Right ventricle myocardium superior (tissue), 1 donor: ENCODE data around the gene PDE7B. TPM values are rescaled to one million over a fixed set of nuclear protein-coding genes. Genes with fewer than 3 reads are reported as not detected.

Source experiments
- ATAC-seq: fragments of 200-7000 bp; cut with Tn5 transposase; one replicate; pipeline ENCODE4 v1.9.1; 2020; ENCODE audit warnings: mild to moderate bottlenecking; ENCODE audit not compliant: poor library complexity
- DNase-seq: peaks from one replicate; pipeline ENCODE4 v3.0.0-alpha.2; 2020
- intact Hi-C: fragments of 100-400 bp; cut with DNase I; formaldehyde crosslinking; loops from one replicate; pipeline ENCODE4 v1.11.2; 2022
- total RNA-seq: library from RNA; stranded (reverse); fragmentation: NEBNext Ultra II Directional; extraction: Animal tissue kit (Norgen Biotek cat#: 25700); gene quantifications from one replicate; pipeline ENCODE4 v1.2.1, GENCODE V29; 2021
- donor health status: DM: no; HTN: yes; CAD: no; lungs with severe emphysema.

PDE7B gene
- total RNA-seq, 1 donor from 2014 or later, result 18.6 TPM

GRCh38 chr6:135910790-135911618 lies 59.5 kb downstream of the PDE7B start:
- no peak for DNase-seq
- intact Hi-C loops, result no loop called here
- ATAC-seq, result no peak

DNA sequence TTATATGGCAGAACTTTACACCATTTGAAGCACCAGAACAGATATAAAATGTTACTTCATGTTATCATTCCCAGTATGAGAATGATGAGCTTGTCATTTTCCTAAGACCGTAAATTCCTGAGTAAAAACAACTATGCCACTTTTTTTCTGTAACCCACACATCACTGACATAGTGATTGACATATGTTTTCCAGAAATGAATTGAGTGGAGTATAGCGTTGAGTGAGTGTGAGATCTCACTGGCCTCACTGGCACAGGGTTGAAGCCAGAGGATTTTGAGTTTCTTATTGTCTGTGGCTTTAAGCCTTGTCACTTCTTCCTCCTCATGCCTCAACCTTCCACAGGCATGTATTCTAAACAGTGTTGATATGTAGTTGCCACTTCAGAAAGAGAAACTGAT lies 62.3 kb downstream of the PDE7B start:
- intact Hi-C loops, result no loop called here
- ATAC-seq, result no peak

DNA sequence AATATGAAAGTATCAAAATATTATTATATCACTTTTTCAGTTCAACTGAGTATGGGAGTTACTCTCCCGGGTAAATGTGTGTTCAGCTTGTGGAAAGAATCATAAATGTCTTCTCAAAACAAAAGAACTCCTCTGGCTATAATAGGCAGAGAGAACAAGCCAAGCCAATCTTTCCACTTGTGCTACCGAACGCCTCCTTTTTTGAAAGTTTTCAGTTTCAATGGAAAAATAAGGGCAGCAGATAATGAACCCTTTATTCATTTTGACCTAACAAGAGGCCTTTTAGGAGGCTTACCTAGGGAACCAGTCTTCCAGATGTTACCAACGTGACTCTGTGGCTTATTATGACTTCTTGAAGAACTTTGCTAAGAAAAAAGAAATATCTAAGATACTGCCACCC lies 67.5 kb downstream of the PDE7B start:
- DNase-seq (no peak), ATAC-seq (no peak)
- intact Hi-C loops, result no loop called here

More for the DNA sequence above, 62.3 kb downstream of the PDE7B start:
- DNase-seq, result no peak

- no peak for DNase-seq
- intact Hi-C loops, result no loop called here
Measured at GRCh38 chr6:135920689-135921088, 69.2 kb downstream of the PDE7B start.

DNA sequence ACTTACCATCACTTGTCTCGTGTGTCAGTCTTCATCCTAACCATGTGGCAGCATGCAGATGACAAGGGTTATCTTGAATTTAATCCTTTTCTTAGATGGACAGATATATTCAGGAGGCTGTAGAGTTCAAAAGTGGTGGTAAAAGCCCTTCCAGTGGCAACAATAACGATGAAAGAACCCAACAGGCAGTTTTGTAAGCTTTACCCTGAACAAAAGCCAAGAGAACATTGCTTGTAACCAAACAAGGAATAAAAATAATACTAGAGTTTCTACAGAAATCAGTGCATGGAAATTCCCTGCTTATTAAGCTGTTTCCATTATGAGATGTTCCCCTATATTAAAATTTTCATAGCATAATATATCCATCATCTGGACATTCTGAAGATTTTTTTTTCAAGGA lies 69.7 kb downstream of the PDE7B start:
- no peak for DNase-seq
- intact Hi-C loops, result no loop called here
- peak; percentile 45 for ATAC-seq

More at GRCh38 chr6:135920689-135921088, 69.2 kb downstream of the PDE7B start:
- ATAC-seq, result no peak

DNA sequence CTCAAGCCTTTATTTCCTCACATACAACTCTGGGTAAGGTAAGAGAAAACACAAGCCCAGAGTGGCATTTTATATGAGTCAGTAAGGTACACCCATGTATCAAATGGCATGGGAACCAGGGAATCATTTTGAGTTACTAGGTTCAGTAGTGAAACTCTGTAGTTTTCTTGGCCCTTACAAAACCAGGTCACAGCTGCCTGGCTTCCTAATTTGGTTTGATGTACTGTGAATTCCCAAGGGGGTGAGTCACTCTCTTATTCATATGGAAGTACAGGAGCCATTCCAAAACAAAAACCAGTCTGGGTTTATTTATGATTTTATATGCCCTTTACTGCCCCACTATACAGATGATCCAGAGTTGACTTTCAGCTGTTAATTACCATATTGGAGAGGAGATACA lies 70.7 kb downstream of the PDE7B start:
- intact Hi-C loops, result no loop called here
- ATAC-seq (peak; percentile 87), DNase-seq (no peak)

- peak; percentile 80 for DNase-seq
- intact Hi-C loops, result no loop called here
- ATAC-seq, result peak; percentile 84
Measured at GRCh38 chr6:135922746-135923145, 71.2 kb downstream of the PDE7B start.

- intact Hi-C loops, result no loop called here
- DNase-seq, result no peak
- no peak for ATAC-seq
Measured at GRCh38 chr6:135932651-135933050, 81.2 kb downstream of the PDE7B start.

DNA sequence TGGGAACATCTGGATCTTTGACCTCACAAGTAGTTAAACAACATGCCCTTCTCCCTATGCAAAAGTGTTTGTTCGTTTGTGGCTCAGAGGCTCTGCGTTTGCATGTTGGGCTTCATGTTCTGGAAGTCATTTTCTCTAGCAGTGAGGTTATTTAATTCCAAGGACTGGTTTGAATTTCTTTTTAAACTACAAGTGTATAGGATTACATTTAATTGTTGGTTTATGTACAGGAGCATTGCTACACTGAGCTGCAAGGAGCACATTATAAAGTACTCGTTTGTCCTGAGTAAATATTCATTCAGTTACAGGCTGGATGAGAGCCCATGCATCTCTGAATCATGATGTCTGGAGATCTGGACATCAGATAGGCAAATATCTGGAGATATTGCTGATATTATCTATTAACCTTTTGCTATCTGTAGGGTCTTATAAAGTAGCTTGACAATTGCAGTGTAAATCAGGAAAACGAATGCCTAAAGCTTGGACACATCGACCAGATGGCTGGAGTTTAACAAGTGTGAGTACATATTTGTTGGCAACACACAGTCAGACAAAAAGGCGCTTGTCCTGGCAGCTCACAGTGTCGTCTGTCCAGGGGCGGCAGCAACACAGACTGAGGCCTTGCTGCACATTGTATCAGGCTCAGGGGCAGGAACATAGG lies 84.6 kb downstream of the PDE7B start:
- DNase-seq, result no peak
- intact Hi-C loops, result no loop called here
- ATAC-seq, result peak; percentile 29

DNA sequence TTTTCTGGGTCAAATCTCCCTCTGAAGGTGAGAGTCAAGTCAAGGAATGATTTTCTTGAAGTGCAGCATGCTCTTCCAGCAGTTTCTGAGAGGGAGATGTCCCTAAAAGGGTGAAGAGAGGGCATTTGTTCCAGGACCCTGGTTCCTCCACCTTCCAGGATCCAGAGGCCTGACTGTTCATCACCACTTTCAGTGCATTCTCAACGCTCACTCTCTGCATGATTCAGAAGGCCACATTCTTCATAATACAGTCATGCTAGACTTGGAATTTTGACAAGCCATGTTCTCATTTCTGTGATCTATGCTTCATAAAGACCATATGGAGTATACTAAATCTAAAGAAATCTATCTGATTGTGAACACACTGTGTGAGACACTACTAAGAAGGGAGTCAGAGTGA lies 85.1 kb downstream of the PDE7B start:
- intact Hi-C loops, result no loop called here
- no peak for ATAC-seq

GRCh38 chr6:135937106-135937505 lies 85.6 kb downstream of the PDE7B start:
- intact Hi-C loops, result no loop called here

More for the DNA sequence above, 85.1 kb downstream of the PDE7B start:
- no peak for DNase-seq

GRCh38 chr6:135938576-135939207 lies 87.2 kb downstream of the PDE7B start:
- peak; percentile 81 for ATAC-seq
- intact Hi-C loops, result no loop called here
- DNase-seq, result peak; percentile 50

More at GRCh38 chr6:135937106-135937505, 85.6 kb downstream of the PDE7B start:
- ATAC-seq, result no peak
- DNase-seq, result no peak

DNA sequence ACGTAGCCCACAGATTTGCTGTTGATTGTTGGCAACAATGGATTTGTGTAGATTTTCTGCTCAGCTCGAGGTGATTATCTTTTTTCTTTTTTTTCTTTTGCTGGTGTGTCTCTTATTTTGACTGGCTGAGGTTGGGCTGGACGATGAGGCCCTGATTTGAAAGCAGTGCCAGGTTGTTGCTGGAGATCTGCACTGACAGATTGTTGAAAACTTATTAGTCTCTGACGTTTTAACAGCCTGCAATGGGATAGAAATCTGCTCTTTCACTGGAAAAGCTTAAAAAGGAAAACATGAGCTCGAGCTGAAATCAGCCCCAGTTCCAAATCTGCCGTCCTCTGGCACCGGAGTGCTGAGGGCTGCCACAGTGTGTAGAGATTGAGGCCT lies 87.7 kb downstream of the PDE7B start:
- no peak for DNase-seq
- intact Hi-C loops, result no loop called here
- ATAC-seq, result peak; percentile 72

DNA sequence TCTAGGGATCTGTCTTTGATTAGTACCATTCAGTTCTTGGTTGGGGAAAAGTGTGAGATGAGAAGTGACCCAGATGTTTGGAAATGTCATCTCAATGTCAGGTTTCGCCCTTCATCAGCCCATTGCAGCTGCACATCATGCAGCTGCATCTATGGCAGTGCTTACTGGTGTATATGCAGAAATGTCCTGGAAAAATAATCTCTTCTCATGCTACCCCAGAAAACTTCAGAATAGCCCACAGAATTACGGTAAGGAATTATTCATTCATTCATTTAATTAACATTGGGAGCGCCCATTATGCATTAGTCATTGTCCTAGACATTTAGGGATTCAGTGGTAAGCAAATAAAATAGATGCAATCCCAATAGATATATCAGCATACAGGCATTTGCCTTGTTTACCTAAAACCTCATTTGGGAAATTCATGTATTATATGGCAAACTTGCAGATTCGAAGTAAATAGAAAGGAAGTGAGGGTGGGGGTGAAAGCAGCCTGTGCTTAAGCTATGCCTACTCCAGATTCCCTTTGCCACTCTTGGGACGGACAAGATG lies 89.2 kb downstream of the PDE7B start:
- intact Hi-C loops, result no loop called here
- no peak for ATAC-seq

GRCh38 chr6:135941275-135942025 lies 89.9 kb downstream of the PDE7B start:
- intact Hi-C loops, result no loop called here
- DNase-seq (no peak), ATAC-seq (no peak)

More for the DNA sequence above, 89.2 kb downstream of the PDE7B start:
- no peak for DNase-seq

DNA sequence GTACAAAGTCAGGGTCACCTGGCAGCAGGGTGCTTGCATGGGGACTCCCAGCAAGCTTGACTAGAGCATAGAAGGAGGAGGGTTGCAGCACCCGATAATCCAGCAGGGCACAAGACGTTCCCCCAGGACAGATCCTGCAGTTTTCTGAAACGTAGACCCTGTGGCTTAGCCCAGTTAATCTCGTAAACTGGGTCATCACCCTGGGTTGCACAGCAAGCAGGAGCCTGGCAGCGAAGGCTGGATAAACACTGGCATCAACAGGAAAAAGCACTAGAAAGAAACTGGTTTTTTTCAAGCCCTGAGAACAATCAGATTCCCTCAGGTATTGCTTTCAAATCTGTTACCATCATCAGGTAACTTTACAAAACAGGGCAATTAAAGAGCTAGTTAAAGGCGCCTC lies 92.6 kb downstream of the PDE7B start:
- intact Hi-C loops, result no loop called here

DNA sequence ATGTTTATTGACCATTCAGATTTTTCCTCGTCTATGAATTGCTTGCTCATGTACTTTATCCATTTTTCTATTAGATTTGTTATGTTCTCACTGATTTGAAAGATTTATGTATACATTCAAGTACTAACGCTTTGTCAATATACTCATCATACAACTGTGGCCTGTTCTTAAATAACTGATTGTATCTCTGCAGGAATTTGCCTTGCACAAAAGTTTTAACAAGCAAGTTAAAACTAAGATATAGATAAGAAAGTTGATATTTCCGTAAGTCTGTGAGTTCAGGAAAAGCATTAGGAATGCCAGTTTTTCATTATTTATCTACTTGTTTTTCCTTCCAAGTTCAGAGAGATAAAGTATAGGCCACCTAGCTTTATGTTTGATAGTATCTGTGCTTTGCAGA lies 95.2 kb downstream of the PDE7B start:
- no peak for ATAC-seq
- no peak for DNase-seq
- intact Hi-C loops, result no loop called here

More for the DNA sequence above, 92.6 kb downstream of the PDE7B start:
- DNase-seq, result no peak
- ATAC-seq, result no peak

- DNase-seq (no peak), ATAC-seq (no peak)
- intact Hi-C loops, result no loop called here
Measured at GRCh38 chr6:135950669-135951068, 99.2 kb downstream of the PDE7B start.

DNA sequence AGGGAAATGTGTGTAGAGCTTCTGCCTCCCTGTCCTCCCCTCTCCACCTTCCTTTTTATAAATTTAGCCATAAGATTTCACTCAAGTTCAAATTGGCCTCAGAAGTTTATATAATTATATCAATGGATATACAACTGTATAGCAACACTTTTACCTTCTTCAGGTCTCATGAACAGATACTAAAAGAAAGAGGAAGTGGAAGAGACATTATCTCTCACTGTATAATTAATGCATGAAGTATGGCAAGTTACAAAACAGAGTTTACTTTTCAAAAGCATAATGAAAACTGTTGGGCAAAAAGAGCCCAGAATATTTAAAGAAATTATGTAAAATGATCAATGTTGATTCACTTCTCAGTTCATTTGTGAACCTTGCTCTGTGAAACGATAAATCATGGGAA lies 99.7 kb downstream of the PDE7B start:
- intact Hi-C loops, result no loop called here
- ATAC-seq (no peak), DNase-seq (no peak)
